ENCODE data around the gene PDLIM5. TPM values are rescaled to one million over a fixed set of nuclear protein-coding genes. Genes with fewer than 3 reads are reported as not detected.

The PDLIM5 gene
- total RNA-seq, 4 donors from 2014 or later = 473 to 833 (median 673) TPM

DNA sequence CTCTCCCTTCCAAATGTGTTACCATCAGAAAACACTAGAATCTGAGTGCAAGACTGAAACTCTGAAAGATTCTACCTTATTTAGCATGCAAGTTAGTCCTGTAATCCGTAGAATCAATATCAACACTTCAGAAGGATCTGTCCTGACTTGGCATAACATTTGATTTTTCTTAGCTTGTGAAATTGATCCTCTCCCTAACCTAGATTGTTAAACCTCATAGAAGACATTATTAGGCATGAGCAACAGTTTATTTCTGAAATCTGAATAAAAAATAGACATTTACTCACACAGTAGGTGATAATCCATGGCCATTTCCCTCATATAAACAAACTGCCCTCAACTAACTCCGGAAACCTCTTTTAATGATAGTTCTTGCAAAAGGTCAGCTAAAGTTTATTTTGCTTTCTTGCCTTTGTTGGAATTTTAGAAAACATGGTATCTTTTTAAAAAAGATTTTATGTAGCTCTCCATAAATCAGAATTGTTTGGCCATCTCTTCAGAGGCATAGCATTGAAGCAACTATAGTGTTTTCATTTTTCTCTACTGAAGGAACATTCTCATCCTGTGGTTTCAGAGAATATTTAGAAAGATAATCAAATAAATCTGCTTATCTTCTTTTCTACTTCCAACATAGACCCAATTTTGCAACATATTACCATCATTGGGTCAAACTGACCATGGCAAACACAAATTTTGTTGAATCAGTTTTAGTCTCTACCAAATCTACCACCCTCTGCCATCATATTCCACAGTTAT lies 38.5 kb upstream of the PDLIM5 start:
- ATAC-seq (no peak), DNase-seq (no peak)
- no peaks in the 10 kb centered on the region for H3K9me3 ChIP-seq
- peaks cover 42 to 65% of the 10 kb centered on the region in 2 donors for H3K4me1 ChIP-seq
- H3K36me3 ChIP-seq = no peaks in the 10 kb centered on the region
- H3K4me3 ChIP-seq = peak overlapping the region in 3 of 4 donors; percentile 4 to 35 (median 12)
- TF ChIP-seq, protein P1, sequence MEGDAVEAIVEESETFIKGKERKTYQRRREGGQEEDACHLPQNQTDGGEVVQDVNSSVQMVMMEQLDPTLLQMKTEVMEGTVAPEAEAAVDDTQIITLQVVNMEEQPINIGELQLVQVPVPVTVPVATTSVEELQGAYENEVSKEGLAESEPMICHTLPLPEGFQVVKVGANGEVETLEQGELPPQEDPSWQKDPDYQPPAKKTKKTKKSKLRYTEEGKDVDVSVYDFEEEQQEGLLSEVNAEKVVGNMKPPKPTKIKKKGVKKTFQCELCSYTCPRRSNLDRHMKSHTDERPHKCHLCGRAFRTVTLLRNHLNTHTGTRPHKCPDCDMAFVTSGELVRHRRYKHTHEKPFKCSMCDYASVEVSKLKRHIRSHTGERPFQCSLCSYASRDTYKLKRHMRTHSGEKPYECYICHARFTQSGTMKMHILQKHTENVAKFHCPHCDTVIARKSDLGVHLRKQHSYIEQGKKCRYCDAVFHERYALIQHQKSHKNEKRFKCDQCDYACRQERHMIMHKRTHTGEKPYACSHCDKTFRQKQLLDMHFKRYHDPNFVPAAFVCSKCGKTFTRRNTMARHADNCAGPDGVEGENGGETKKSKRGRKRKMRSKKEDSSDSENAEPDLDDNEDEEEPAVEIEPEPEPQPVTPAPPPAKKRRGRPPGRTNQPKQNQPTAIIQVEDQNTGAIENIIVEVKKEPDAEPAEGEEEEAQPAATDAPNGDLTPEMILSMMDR (IDR thresholded peaks at IDR 0.05 in 4 of 5, conservative IDR thresholded peaks at IDR 0.05 in 1 of 5) = no peak
- no peak for TF ChIP-seq POLR2A (IDR thresholded peaks at IDR 0.05)
- intact Hi-C loops (cut with DNase I; ENCODE audit: low total_unique reads) = loop anchor here (2.0 kb wide), 1 partner anchor 30 kb away; no protein-coding TSS in a partner anchor
- H3K27ac ChIP-seq = peak overlapping the region; percentile 87 to 94 (median 88)
- H3K27me3 ChIP-seq = no peaks in the 10 kb centered on the region
- in situ Hi-C loops (cut with MboI; ENCODE audit: low sequenced_read_pairs in 4 of 4) = no loop called here

DNA sequence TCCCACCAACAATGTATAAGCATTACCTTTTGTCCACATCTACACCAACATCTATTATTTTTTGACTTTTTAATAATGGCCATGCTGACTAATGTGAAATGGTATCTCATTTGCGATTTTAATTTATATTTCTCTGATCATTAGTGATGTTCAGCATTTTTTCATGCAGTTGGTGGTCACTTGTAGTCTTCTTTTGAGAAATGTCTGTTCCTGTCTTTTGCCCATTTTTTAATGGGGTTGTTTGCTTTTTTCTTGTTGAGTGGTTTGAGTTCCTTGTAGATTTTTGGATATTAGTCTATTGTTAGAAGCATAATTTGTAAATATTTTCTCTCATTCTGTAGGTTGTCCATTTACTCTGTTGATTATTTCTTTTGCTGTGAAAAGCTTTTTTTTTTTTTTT lies 36.8 kb upstream of the PDLIM5 start:
- no peak for TF ChIP-seq POLR2A (IDR thresholded peaks at IDR 0.05)
- TF ChIP-seq, protein P1 (IDR thresholded peaks at IDR 0.05 in 4 of 5, conservative IDR thresholded peaks at IDR 0.05 in 1 of 5) = no peak
- Histone ChIP-seq H3K4me3 (no peak overlapping the region), H3K27ac (peak overlapping the region; percentile 87 to 94 (median 88)), H3K27me3 (no peaks in the 10 kb centered on the region), H3K9me3 (no peaks in the 10 kb centered on the region), H3K36me3 (no peaks in the 10 kb centered on the region), H3K4me1 (peaks cover 31 to 55% of the 10 kb centered on the region in 2 donors)
- DNase-seq (no peak), ATAC-seq (no peak)
- intact Hi-C loops (cut with DNase I; ENCODE audit: low total_unique reads) = no loop called here
- in situ Hi-C loops (cut with MboI; ENCODE audit: low sequenced_read_pairs in 4 of 4) = no loop called here

DNA sequence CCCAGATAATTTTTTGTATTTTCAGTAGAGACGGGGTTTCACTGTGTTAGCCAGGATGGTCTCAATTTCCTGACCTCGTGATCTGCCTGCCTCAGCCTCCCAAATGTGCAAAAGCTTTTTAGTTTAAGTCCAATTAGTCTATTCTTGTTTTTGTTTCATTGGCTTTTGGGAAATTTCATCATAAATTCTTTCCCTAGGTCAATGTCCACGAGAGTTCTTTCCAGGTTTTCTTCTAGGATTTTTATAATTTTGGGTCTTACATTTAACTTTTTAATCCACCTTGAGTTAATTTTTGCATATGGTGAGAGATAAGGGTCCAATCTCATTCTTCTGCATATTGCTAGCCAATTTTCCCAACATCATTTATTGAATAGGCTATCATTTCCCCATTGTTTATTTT lies 36.3 kb upstream of the PDLIM5 start:
- no peaks in the 10 kb centered on the region for H3K36me3 ChIP-seq
- no peaks in the 10 kb centered on the region for H3K27me3 ChIP-seq
- H3K4me1 ChIP-seq = peaks cover 31 to 55% of the 10 kb centered on the region in 2 donors
- ATAC-seq (no peak), DNase-seq (no peak)
- in situ Hi-C loops (cut with MboI; ENCODE audit: low sequenced_read_pairs in 4 of 4) = no loop called here
- no peak for TF ChIP-seq POLR2A (IDR thresholded peaks at IDR 0.05)
- TF ChIP-seq, protein P1 (IDR thresholded peaks at IDR 0.05 in 4 of 5, conservative IDR thresholded peaks at IDR 0.05 in 1 of 5) = no peak
- H3K27ac ChIP-seq = peak overlapping the region in 2 of 4 donors; percentile 88 to 94
- intact Hi-C loops (cut with DNase I; ENCODE audit: low total_unique reads) = no loop called here
- H3K4me3 ChIP-seq = no peak overlapping the region
- no peaks in the 10 kb centered on the region for H3K9me3 ChIP-seq

DNA sequence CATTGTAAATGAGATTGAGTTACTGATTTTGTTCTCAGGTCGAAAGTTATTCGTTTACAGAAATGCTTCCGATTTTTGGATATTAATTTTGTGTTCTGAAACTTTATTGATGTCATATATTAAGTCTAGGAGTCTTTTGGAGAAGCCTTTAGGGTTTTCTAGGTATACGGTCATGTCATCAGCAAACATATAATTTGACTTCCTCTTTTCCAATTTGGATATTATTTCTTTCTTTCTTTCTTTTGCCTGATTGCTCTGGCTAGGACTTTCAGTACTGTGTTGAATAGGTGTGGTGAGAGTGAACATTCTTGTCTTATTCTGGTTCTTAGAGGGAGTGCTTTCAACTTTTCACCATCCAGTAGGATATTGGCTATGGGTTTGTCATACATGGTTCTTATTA lies 35.4 kb upstream of the PDLIM5 start:
- intact Hi-C loops (cut with DNase I; ENCODE audit: low total_unique reads) (no loop called here), in situ Hi-C loops (cut with MboI; ENCODE audit: low sequenced_read_pairs in 4 of 4) (no loop called here)
- no peak overlapping the region for H3K27ac ChIP-seq
- ATAC-seq = no peak
- peaks cover 31 to 54% of the 10 kb centered on the region in 2 donors for H3K4me1 ChIP-seq
- H3K9me3 ChIP-seq = no peaks in the 10 kb centered on the region
- H3K27me3 ChIP-seq = no peaks in the 10 kb centered on the region
- no peak overlapping the region for H3K4me3 ChIP-seq
- no peaks in the 10 kb centered on the region for H3K36me3 ChIP-seq
- TF ChIP-seq, protein P1 (IDR thresholded peaks at IDR 0.05 in 4 of 5, conservative IDR thresholded peaks at IDR 0.05 in 1 of 5) = no peak
- TF ChIP-seq POLR2A (IDR thresholded peaks at IDR 0.05) = no peak
- no peak for DNase-seq
